ENCODE data around the gene DLK1. TPM values are rescaled to one million over a fixed set of nuclear protein-coding genes. Genes with fewer than 3 reads are reported as not detected.
A peak's percentile ranks its signal among the peaks of the same experiment; 100 is the strongest.

Gene DLK1
- total and polyA plus RNA-seq, 8 donors, result 7.7 to 65.5 (median 15.2) TPM

DNA sequence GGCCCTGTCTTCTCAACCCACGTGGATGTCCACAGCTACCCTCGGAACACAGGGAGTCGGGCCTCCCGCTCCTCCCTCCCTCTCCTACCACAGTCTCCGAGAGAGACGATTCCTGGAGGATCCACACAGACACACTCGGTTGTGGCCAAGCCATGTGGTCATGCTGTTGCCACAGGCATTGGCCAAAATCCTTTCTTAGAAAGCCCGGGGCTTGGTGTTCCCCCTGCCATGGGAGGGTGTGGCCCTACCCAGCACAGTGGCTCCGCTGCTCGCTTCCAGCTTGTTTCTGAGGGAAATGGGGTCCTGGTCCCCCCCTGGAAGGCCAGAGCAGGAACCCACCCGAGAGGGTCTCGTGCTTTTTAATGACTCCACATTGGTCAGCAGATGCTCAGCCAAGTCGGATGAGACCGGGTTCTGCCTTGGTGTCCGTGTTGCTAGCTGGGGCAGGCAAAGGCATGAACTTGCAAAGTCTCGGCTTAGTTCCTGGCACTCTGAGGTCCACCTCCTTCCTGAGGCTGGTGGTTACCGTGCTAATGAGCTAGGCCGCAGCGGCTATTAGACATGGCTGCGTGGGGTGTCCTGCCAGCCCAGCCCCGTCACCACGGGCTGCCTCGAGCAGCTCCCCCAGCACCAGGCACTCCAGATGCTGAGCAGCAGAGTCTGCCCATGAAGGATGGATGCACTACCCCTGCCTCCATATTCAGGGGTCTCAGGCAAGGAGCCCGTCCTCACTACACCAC lies 52.4 kb downstream of the DLK1 start:
- H3K27ac ChIP-seq, result no peak overlapping the region
- TF ChIP-seq, protein P1, sequence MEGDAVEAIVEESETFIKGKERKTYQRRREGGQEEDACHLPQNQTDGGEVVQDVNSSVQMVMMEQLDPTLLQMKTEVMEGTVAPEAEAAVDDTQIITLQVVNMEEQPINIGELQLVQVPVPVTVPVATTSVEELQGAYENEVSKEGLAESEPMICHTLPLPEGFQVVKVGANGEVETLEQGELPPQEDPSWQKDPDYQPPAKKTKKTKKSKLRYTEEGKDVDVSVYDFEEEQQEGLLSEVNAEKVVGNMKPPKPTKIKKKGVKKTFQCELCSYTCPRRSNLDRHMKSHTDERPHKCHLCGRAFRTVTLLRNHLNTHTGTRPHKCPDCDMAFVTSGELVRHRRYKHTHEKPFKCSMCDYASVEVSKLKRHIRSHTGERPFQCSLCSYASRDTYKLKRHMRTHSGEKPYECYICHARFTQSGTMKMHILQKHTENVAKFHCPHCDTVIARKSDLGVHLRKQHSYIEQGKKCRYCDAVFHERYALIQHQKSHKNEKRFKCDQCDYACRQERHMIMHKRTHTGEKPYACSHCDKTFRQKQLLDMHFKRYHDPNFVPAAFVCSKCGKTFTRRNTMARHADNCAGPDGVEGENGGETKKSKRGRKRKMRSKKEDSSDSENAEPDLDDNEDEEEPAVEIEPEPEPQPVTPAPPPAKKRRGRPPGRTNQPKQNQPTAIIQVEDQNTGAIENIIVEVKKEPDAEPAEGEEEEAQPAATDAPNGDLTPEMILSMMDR (IDR thresholded peaks at IDR 0.05), result no peak
- 77 to 86% methylated on average over 24 of the region's 24 CpGs for WGBS, 2 donors
- DNase-seq (no peak), FAIRE-seq (no peak), ATAC-seq (no peak)
- H3K9me3 ChIP-seq, result no peaks in the 10 kb centered on the region
- intact Hi-C loops (cut with DNase I), result no loop called here
- no peaks in the 10 kb centered on the region for H3K4me1 ChIP-seq
- H3K36me3 ChIP-seq, result no peaks in the 10 kb centered on the region
- no peaks in the 10 kb centered on the region for H3K27me3 ChIP-seq
- no peak overlapping the region for H3K4me3 ChIP-seq

DNA sequence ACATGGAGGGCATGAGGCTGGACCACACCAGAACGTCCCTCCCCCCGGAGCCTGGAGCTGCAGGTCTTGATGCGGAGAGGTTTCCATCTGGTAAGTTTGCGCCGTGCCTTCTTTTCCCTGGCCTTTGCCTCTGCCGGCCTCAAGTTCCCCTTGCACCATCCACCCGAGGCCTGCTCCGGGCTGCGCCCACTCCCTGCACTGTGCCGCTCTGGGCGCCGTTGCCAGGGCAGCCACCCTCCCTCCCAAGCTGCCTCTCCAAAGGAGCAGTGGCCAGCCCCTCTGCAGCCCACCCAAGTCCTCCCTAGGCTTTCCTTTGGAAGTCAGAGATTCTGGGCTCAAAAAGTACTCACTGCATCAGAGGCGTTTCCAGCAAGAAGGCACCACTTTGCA lies 53.0 kb downstream of the DLK1 start:
- Histone ChIP-seq H3K9me3 (no peaks in the 10 kb centered on the region), H3K27ac (no peak overlapping the region), H3K27me3 (no peaks in the 10 kb centered on the region), H3K36me3 (no peaks in the 10 kb centered on the region), H3K4me1 (no peaks in the 10 kb centered on the region), H3K4me3 (no peak overlapping the region)
- intact Hi-C loops (cut with DNase I), result no loop called here
- 82 to 90% methylated on average over 13 of the region's 13 CpGs for WGBS, 2 donors
- TF ChIP-seq, protein P1 (IDR thresholded peaks at IDR 0.05), result no peak
- FAIRE-seq (no peak), ATAC-seq (no peak), DNase-seq (no peak)

DNA sequence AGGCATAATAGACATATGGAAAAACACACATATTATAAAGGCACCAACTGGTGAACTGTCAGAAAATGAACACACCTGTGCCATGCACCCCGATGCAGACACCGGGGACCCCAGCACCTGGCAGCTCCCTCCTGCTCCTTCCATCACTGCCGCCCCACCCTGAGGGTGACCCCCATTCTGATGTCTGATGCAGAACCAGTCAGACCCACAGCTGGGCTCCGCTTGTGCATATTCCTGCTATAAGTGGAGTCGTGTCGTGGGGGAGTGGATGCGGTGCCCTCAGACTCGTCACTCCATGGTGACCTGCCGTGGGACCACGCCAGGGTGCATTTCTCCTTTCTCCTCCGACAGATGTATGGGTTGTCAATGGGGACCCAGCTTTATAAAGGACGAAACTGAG lies 53.6 kb downstream of the DLK1 start:
- DNase-seq, result no peak

DNA sequence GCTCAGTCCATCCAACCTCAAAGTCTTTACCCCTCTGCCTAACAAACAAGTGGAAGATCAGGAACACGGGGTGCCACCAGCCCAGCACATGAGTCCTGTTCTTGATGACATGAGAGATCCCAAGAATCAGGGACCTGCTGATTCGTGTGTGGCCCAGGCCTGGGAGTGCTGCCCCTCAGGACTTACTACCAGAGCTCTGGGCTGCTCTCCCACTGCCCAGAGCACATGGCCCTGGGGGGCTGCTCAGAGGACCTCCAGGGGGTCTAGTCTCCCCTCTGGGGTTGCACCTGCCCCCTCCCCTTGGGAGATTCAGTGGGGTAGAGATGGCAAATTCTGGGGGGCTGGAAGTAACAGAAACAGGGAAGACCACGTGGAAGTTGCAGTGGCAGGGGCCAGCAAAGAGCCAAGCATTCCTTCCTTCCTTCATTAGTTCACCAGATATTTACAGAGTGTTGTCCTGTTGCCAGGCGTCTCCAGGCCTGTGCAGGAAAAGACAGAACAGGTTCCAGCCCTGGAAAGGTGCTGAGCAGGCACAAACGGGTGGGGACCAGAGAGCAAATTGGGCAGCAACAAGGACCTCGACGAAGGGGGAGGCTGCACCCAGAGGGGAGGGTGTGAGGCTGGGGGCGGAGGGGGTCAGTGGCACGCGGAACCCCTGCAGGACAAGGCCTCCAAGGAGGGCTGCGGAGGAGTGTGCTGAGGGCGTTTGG lies 54.1 kb downstream of the DLK1 start:
- H3K9me3 ChIP-seq, result no peaks in the 10 kb centered on the region
- 71 to 83% methylated on average over 12 of the region's 12 CpGs for WGBS, 2 donors
- ATAC-seq, result no peak
- H3K4me3 ChIP-seq, result no peak overlapping the region
- no peaks in the 10 kb centered on the region for H3K27me3 ChIP-seq
- no peak overlapping the region for H3K27ac ChIP-seq
- TF ChIP-seq, protein P1 (IDR thresholded peaks at IDR 0.05), result no peak
- H3K4me1 ChIP-seq, result no peaks in the 10 kb centered on the region
- no peak for FAIRE-seq
- H3K36me3 ChIP-seq, result no peaks in the 10 kb centered on the region
- intact Hi-C loops (cut with DNase I), result no loop called here
- no peak for DNase-seq

More for the DNA sequence above, 53.6 kb downstream of the DLK1 start:
- TF ChIP-seq, protein P1 (IDR thresholded peaks at IDR 0.05), result no peak
- no peaks in the 10 kb centered on the region for H3K27me3 ChIP-seq
- intact Hi-C loops (cut with DNase I), result no loop called here
- no peaks in the 10 kb centered on the region for H3K36me3 ChIP-seq
- no peak overlapping the region for H3K27ac ChIP-seq
- ATAC-seq, result no peak
- no peak for FAIRE-seq
- 81 to 93% methylated on average over 12 of the region's 12 CpGs for WGBS, 2 donors
- no peaks in the 10 kb centered on the region for H3K9me3 ChIP-seq
- no peaks in the 10 kb centered on the region for H3K4me1 ChIP-seq
- H3K4me3 ChIP-seq, result no peak overlapping the region

DNA sequence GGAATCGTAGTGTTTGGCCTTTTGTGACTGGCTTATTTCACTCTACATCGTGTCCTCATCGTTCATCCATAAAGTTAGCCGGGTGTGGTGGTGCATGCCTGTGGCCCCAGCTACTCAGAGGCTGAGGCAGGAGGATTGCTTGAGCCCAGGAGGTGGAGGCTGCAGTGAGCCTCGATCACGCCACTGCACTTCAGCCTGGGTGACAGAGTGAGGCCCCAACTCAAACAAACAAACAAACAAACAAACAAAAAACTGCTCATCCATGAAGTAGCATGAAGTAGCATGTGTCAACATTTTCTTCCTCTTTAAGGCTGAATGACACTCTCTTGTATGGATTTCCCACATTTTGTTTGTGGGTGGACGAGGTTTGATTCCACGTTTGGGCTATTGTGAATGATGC lies 55.3 kb downstream of the DLK1 start:
- Histone ChIP-seq H3K36me3 (no peaks in the 10 kb centered on the region), H3K4me1 (no peaks in the 10 kb centered on the region), H3K4me3 (no peak overlapping the region), H3K9me3 (no peaks in the 10 kb centered on the region), H3K27ac (no peak overlapping the region), H3K27me3 (no peaks in the 10 kb centered on the region)
- DNase-seq, result peak in 1 of 6 donors; percentile 11
- no peak for FAIRE-seq
- 87 to 95% methylated on average over 8 of the region's 8 CpGs for WGBS, 2 donors
- intact Hi-C loops (cut with DNase I), result no loop called here
- TF ChIP-seq, protein P1 (IDR thresholded peaks at IDR 0.05), result no peak
- ATAC-seq, result no peak

Measured in pancreas (tissue), 10 donors.